ENCODE data around the gene OXER1. TPM values are rescaled to one million over a fixed set of nuclear protein-coding genes. Genes with fewer than 3 reads are reported as not detected.

Gene OXER1
- total RNA-seq, 1 donor from 2014 or later, result 1.9 TPM

DNA sequence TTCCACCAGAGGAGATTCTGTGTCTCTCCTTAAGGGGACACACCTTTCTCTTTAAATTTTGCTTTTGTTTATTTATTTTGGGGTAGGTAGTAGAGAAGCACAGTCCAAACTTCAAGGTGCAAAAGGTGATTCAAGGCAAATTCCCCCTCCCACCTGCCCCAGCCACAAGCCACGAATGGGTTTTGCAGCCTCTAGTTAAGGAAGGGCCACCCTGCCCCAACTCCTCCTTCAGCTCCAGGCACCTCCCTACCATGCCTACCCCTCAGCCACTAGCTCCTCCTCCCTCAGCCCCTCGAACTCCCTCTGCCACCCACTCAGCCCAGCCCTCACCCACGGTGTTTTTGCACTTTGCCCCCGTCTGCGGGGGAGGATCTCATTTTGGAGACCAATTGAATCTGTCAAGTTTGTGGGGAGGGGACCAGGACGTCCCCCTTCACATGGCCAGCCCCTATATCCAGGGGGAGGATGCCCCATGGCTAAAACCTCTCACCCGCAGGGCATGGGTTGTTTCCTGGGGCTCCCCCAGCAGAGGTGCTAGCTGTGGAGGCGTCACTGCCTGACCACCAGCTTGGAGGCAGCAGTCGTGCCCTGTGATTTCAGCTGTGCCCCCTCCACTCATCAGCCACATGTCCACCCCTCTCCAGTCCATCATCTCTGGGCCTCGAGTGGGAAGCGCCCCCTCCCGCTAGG, 24.0 kb upstream of the OXER1 start:
- TF ChIP-seq CTCF (IDR thresholded peaks at IDR 0.05), result no peak
- Mint-ChIP-seq H3K27ac (no peak overlapping the region), H3K36me3 (ENCODE audit: low read depth) (peaks cover 2% of the 10 kb centered on the region), H3K4me1 (peaks cover 14% of the 10 kb centered on the region), H3K27me3 (no peaks in the 10 kb centered on the region), H3K9me3 (no peaks in the 10 kb centered on the region), H3K4me3 (no peak overlapping the region)
- CTCF ChIA-PET, result no interaction called here
- intact Hi-C loops (cut with micrococcal nuclease), result no loop called here
- DNase-seq (no peak), ATAC-seq (ENCODE audit: low read depth) (no peak)
- POLR2A ChIA-PET, result interaction anchor here (0.8 kb wide), 1 partner anchor 34 kb away, joined by 3 read pairs; no protein-coding TSS in a partner anchor

GRCh38 chr2:42787424-42787787, 23.5 kb upstream of the OXER1 start:
- Mint-ChIP-seq H3K4me1 (peaks cover 14% of the 10 kb centered on the region), H3K9me3 (no peaks in the 10 kb centered on the region), H3K4me3 (no peak overlapping the region), H3K27me3 (no peaks in the 10 kb centered on the region), H3K36me3 (ENCODE audit: low read depth) (peaks cover 7% of the 10 kb centered on the region), H3K27ac (no peak overlapping the region)
- DNase-seq, result no peak
- intact Hi-C loops (cut with micrococcal nuclease), result no loop called here
- no peak for TF ChIP-seq CTCF (IDR thresholded peaks at IDR 0.05)
- ChIA-PET POLR2A (no interaction called here), CTCF (no interaction called here)
- no peak for ATAC-seq (ENCODE audit: low read depth)

- POLR2A ChIA-PET, result no interaction called here
- ATAC-seq (ENCODE audit: low read depth) (no peak), DNase-seq (no peak)
- H3K27ac Mint-ChIP-seq, result no peak overlapping the region
- TF ChIP-seq CTCF (IDR thresholded peaks at IDR 0.05), result no peak
- CTCF ChIA-PET, result no interaction called here
- intact Hi-C loops (cut with micrococcal nuclease), result no loop called here
- peaks cover 8% of the 10 kb centered on the region for H3K36me3 Mint-ChIP-seq (ENCODE audit: low read depth)
- no peaks in the 10 kb centered on the region for H3K9me3 Mint-ChIP-seq
- H3K4me3 Mint-ChIP-seq, result no peak overlapping the region
- no peaks in the 10 kb centered on the region for H3K27me3 Mint-ChIP-seq
- H3K4me1 Mint-ChIP-seq, result peaks cover 9% of the 10 kb centered on the region
Measured at GRCh38 chr2:42786561-42787345, 22.8 kb upstream of the OXER1 start.

- Mint-ChIP-seq H3K36me3 (ENCODE audit: low read depth) (peaks cover 8% of the 10 kb centered on the region), H3K9me3 (no peaks in the 10 kb centered on the region), H3K4me1 (no peaks in the 10 kb centered on the region), H3K4me3 (no peak overlapping the region), H3K27me3 (no peaks in the 10 kb centered on the region), H3K27ac (no peak overlapping the region)
- no peak for DNase-seq
- ChIA-PET CTCF (no interaction called here), POLR2A (no interaction called here)
- no peak for ATAC-seq (ENCODE audit: low read depth)
- TF ChIP-seq CTCF (IDR thresholded peaks at IDR 0.05), result no peak
- intact Hi-C loops (cut with micrococcal nuclease), result no loop called here
Measured at GRCh38 chr2:42784204-42784880, 20.4 kb upstream of the OXER1 start.

DNA sequence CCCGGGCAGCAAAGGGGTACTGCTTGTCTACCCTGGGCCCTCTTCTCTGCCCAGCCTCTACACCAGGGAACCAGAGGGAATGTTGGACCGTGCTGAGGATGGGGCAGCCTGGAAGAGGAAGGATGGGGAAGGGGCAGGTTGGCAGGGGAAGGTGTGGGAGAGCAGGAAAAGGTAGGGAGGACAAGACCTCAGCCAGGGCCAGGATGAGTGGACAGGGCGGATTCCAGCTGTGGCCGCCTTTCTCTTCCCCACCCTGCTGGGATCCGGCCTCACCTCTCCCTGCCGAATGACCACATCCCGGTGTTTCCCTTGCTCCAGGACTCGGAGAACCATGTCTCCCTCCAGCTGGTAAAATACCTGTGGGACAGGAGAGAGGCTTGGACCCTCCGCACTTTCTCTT, 19.6 kb upstream of the OXER1 start:
- H3K4me1 Mint-ChIP-seq, result no peaks in the 10 kb centered on the region
- H3K27ac Mint-ChIP-seq, result no peak overlapping the region
- DNase-seq, result no peak
- H3K27me3 Mint-ChIP-seq, result no peaks in the 10 kb centered on the region
- no peak for TF ChIP-seq CTCF (IDR thresholded peaks at IDR 0.05)
- H3K36me3 Mint-ChIP-seq (ENCODE audit: low read depth), result peaks cover 10% of the 10 kb centered on the region
- no peak for ATAC-seq (ENCODE audit: low read depth)
- intact Hi-C loops (cut with micrococcal nuclease), result no loop called here
- ChIA-PET CTCF (no interaction called here), POLR2A (no interaction called here)
- no peak overlapping the region for H3K4me3 Mint-ChIP-seq
- no peaks in the 10 kb centered on the region for H3K9me3 Mint-ChIP-seq
